ENCODE measurements around the gene TRIM72.
"Not testable (repeated sequence)": the region's sequence is repeated elsewhere in the genome, so short reads cannot be mapped to it uniquely, and the experiment has no call there.

Gene TRIM72

DNA sequence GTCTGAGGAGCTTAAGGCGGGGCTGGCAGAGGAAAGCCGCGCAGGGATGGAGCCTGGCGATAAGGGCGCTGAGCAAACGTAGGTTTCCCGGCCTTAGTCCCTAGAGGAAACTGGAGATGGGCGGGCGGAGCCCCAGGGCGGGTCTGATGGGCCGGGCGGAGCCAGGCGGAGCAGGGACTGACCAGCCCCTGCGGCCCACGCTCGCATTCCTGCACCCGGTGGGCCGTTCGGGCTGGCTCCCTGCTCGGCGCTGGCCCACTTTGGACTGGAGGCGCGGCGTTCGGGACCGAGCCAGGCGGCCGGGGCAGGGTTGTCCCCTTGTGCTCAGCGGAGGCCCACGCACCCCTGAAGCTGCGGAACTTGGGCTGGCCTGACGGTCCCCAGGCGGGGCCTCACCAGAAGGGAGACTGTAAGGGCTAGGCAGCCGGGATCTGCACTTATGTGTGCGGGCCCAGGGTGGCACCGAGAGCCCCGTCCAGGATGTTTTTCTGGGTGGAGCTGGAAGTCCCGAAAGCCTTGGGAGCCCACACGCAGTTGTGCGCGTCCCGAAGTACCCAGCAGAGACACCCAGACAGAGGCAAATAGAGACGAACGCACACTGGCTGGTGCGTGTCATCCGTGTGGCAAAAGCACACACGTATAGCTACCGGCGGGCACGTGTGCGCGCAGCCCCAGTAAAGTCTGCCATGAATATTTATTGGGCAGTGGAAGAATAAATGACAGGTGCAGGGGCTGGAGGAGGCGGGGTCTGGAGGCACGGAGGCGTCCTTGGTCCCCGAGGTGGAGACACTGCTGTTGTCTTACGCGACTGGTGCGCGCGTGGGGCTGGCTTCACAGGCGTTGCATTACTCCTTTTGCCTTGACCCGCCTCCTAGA lies 1.6 kb downstream of the TRIM72 start:
- no peak for DNase-seq (ENCODE audit: low read depth)

DNA sequence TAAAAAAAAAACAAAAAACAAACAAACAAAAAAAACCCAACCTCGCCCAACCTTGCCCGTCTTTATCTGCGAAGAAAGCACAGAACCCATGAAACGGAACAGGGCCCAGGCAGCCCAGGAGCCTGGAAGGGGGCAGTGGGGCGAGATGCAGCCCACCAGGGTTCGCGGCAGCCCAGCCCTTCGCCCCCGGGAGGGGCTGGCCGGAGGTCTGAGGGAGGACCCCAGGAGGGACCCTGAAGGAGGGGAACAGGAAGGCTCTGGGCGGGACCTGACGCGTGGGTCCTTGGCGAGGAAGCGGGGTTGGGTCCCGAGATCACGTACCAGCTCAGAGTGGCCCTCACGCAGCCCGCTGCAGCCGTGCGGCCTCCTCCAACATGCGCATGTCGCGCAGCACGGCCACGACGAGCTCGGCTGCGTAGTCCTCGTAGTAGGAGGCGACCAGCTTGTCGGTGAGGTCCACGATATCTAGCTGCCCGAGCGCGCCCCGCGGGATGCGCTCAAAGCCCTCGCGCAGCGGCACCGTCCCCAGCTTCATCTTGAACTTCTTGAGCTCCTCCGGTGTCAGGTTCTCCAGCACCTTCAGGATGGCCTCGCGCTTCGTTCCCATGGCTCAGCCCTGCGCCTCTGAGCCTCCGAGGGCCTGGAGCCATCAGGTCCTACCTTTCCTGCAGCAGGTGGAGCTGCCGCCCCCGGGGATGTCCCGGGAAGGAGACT lies 2.7 kb downstream of the TRIM72 start, which contains the start of gene PYDC1:
Gene PYDC1 (minus strand): TSS at position 714 of the 714 bp plus-strand sequence. CDS start 107 bp downstream, at position 607.
- no peak for DNase-seq (ENCODE audit: low read depth)

DNA sequence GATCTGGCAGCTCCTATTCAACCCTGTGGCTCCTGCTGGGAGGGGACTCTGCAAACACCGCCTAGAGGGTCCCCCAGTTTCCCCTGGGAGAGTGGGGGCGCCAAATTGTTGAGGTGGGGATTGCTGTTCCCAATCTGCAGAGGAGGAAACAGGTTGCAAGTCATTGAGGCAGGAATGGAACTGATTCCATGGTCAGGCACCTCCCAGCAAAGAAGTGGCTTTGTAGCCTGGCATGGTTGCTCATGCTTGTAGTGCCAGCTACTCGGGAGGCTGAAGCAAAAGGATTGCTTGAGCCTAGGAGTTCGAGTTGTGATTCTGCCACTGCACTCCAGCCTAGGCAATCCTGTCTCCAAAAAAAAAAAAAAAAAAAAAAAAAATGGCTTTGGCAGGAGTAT lies 3.2 kb downstream of the TRIM72 start:
- DNase-seq (ENCODE audit: low read depth) = no peak

DNA sequence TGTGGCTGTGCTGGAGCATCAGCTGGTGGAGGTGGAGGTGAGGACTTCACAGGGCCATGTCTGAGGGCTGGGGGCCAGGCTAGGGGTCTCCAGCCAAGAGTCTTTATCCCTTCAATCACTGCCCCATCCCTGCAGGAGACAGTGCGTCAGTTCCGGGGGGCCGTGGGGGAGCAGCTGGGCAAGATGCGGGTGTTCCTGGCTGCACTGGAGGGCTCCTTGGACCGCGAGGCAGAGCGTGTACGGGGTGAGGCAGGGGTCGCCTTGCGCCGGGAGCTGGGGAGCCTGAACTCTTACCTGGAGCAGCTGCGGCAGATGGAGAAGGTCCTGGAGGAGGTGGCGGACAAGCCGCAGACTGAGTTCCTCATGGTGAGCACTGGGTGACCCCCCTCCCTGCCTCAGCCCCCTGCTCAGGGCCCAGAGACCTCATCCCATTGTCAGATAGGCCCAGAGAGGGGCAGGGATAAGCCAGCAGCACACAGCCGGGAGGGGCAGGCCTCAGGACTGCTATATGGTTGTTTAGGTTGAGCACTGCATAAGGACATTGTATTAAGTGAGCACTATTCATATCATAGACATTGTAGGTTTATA lies 5.3 kb downstream of the TRIM72 start:
- DNase-seq (ENCODE audit: low read depth) = no peak

DNA sequence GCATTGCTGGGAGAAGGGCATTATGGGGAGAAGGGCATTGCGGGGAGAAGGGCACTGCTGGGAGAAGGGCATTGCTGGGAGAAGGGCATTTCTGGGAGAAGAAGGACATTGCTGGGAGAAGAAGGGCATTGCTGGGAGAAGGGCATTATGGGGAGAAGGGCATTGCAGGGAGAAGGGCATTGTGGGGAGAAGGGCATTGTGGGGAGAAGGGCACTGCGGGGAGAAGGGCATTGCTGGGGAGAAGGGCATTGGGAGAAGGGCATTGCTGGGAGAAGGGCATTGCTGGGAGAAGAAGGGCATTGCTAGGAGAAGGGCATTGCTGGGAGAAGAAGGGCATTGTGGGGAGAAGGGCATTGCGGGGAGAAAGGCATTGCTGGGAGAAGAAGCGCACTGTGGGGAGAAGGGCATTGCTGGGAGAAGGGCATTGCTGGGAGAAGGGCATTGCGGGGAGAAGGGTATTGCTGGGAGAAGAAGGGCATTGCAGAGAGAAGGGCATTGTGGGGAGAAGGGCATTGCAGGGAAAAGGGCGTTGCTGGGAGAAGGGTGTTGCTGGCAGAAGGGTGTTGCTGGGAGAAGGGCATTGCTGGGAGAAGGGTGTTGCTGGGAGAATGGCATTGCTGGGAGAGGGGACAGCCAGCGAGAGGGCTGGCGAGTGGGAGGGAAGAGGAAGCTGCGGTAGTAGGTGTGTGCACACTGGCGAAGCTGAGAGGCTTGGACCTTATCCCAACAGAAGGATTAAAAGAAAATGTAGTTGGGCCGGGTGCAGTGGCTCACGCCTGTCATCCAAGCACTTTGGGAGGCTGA lies 7.6 kb downstream of the TRIM72 start:
- DNase-seq (ENCODE audit: low read depth) = no peak

DNA sequence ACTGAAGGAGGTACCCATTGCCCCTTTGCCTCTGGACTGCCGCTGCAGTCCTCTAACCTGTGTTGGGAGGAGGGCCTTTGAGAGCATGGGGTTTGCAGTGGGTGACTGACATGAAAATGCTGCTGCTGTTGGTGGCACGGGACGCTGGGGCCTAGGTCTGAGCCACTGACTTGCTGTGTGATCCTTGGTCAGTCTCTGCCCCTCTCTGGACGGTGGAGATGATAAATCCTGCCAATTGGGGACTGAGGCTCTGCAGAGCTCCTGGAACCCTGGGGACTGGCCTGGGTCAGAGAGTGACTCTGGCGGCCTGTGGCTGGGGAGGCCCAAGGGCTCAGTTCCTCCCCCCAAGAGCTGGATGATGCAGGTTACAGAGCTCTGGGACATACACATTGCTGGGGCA lies 9.1 kb downstream of the TRIM72 start:
- DNase-seq (ENCODE audit: low read depth) = no peak

DNA sequence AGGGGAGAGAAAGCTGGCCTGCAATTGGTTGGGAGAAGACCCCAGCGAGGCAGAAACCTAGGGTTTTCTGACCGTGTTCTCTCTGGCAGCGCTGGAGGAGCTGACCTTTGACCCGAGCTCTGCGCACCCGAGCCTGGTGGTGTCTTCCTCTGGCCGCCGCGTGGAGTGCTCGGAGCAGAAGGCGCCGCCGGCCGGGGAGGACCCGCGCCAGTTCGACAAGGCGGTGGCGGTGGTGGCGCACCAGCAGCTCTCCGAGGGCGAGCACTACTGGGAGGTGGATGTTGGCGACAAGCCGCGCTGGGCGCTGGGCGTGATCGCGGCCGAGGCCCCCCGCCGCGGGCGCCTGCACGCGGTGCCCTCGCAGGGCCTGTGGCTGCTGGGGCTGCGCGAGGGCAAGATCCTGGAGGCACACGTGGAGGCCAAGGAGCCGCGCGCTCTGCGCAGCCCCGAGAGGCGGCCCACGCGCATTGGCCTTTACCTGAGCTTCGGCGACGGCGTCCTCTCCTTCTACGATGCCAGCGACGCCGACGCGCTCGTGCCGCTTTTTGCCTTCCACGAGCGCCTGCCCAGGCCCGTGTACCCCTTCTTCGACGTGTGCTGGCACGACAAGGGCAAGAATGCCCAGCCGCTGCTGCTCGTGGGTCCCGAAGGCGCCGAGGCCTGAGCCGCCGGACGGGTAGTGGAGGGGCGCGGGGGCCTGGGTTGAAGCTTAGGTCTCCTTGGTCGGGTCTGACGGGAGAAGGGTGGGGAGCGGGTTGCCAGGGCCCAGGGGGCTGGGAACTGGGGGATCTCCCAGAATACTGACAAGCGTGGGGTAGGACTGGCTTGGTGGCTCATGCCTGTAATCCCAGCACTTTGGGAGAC lies 10.4 kb downstream of the TRIM72 start:
- DNase-seq (ENCODE audit: low read depth) = no peak

DNA sequence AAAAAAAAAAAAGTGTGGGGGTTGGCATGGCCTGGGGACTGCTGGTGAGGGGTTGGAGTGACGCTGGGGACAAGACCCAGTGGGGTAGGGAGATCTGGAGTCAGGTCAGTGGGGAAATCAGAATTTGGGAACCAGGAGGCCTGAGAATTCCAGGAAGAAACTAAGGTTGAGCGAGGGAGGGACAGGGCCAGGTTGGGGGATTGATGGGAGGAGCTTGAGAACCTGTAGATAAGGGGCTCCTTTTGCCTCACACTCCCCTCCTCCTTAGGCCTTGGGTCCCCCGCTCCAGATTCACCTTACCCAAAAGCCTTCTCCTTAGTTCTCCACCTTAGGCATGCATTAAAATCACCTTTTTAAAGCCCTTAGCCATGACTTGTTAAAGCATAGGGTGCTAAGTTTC lies 11.3 kb downstream of the TRIM72 start:
- no peak for DNase-seq (ENCODE audit: low read depth)

DNA sequence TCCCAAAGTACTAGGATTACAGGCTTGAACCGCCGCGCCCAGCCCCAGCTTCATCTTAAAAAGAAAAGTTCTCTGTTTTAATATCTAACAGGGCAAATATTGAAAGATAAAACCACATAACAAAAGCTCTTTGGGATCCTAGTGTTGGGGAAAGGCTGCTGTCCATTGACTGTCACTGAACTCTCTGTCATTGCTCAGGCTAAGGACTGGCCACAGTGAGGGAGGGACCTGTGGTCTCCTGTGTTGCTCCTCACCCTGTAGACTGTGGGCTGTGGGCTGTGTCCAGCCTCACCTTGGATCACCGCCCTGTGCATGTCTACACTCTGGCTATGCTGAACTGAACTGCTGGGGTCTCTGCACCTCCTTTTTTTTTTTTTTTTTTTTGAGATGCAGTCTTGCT lies 14.3 kb downstream of the TRIM72 start:
- no peak for DNase-seq (ENCODE audit: low read depth)

DNA sequence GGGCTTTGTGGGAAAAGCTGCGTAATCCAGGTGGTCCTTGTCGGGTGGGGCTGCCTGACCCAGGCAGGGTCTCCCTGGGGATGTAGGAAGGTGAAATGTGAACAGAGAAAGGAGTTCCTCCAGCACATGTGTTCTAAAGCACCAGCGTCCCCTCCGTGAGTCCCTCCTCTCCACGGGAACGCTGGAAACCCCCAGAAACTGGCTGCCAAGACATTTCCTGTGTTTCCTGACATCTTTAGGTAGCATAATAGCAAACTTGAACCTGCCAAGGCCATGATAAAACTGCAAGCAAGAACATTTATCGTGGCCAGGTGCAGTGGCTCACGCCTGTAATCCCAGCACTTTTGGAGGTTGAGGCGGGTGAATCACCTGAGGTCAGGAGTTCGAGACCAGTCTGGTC lies 15.6 kb downstream of the TRIM72 start:
- no peak for DNase-seq (ENCODE audit: low read depth)

DNA sequence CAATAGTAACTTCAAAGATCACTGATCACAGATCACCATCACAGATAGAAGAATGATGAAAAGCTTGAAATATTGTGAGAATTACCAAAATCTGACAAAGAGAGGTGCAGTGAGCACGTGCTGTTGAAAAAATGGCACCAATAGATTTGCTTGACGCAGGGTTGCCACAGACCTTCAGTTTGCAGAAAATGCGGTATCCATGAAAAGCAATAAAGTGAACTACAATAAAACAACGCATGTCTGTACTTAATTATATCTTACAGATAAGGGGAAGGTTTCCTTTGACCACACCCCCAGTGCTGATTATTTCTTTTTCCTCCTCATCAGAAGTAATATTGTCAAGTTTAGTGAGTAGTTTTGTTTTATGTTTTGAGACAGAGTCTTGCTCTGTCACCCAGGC lies 24.1 kb downstream of the TRIM72 start:
- DNase-seq (ENCODE audit: low read depth) = no peak

DNA sequence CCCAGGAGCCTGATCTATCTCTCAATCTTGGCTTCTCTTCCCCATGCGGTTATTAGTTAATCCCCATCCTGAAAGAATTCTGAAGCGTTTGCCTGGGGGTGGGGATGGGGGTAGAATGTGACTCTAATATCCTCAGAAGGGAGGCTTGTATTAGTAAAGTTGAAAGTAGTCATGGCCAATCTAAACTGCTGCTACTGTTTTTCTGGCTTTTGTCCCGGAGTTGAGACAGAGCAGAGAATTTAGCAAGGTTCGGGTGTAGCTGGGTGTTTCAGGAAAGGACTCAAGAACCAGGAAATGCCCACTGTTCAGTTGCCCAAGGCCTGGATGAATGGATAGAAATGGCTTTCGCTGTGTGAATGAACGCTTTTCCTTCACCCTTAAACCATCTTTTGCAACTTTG lies 28.3 kb downstream of the TRIM72 start:
- no peak for DNase-seq (ENCODE audit: low read depth)

DNA sequence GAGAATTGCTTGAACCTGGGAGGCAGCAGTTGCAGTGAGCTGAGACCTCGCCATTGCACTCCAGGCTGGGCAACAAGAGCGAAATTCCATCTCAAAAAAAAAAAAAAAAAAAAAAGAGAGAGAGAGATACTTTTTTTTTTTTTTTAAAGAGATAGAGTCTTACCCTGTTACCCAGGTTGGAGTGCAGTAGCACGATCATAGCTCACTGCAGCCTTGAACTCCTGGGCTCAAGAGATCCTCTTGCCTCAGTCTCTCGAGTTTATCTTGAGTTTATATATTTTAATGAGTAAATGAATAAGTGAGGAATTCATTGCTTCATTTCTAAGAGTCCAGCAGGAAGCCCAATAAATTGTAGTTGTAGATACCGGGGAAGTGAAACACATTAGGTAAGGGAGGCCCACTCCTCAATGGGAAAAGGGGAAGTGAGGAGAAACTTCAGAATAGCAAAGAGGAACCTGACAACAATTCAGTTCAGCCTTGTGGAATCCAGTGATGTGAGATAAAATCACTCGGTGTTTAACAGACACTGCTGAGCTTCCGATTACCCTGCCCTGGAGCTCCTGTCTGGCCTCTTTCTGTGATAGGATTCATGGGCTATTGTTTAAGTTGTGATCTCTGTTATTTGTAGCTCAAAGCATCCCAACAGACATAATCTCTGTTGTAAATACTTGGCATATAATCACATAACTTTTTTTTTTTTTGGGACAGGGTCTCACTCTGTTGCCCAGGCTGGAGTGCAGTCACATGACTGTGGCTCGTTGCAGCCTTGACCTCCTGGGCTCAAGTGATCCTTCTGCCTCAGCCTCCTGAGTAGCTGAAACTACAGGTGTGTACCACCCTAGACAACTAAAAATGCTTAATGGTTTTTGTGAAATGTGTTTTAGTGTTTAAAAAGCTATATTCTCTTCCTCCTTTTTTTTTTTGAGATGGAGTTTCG lies 30.1 kb downstream of the TRIM72 start:
- no peak for DNase-seq (ENCODE audit: low read depth)

DNA sequence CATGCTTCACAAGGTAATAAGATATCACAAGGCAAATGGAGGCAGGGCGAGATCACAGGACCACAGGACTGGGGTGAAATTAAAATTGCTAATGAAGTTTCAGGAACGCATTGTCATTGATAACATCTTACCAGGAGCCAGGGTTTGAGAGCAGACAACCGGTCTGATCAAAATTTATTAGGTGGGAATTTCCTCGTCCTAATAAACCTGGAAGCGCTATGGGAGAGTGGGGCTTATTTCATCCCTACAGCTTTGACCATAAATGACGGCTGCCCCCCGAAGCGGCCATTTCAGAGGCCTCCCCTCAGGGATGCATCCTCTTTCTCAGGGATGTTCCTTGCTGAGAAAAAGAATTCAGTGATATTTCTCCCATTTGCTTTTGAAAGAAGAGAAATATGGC lies 31.7 kb downstream of the TRIM72 start:
- not testable (repeated sequence) for DNase-seq (ENCODE audit: low read depth)

DNA sequence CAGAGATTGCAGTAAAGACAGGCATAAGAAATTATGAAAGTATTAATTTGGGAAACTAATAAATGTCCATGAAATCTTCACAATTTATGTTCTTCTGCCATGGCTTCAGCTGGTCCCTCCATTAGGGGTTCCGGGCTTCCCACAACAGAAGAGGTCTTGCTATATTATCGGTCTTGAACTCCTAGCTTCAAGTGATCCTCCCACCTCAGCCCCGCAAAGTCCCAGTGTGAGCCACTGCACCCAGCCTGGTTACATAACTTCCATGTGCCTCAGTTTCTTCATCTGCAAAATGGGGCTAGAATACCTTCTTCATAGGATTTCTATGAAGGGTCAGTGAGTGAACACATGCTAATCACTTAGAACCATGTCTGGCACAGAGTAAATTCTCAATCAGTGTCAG lies 32.4 kb downstream of the TRIM72 start:
- no peak for DNase-seq (ENCODE audit: low read depth)

DNA sequence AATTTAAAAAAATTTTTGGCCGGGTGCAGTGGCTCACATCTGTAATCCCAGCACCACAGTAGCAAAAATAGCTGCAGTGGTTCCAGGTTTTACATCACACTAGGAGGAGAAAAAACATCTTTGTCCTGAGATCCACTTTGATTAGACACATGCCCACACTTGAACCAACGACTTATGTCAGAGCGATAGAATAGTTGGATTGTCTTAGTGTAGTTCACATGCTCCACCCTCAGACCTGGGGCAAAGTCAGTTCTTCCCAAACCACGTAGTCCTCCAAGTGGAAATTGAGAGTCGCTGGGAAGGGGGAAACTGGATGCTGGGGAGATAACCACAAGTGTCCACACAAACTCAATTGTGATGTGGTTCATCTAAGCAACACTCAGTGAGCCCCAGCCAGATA lies 34.4 kb downstream of the TRIM72 start:
- no peak for DNase-seq (ENCODE audit: low read depth)

DNA sequence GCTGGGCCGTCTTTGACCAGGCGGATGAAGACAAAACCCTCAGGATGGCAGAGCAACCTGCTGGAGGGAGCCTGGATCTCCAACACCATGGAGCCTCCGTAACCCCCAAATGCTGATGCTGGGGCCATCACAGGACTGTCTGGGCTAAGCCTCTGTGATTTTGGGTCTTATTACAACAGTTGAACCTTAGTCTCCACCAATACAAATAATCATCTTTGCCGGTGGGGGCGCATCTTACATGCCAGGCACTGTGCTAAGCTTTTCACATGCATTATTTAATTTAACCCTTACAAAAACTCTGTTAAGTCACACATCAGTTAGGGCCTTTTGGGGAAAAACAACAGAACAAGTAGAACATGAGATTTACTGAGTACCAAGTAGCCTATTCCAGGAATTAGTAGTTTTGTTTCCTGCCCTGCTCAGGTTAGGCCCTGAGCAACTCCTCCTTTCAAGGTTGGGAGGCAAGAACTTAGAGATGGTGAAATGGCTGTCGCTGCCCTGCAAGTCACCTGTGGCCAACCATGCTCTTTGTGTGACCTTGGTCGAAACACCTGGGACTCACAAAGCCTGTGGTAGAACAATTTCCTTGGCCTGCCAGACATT lies 37.0 kb downstream of the TRIM72 start:
- no peak for DNase-seq (ENCODE audit: low read depth)

DNA sequence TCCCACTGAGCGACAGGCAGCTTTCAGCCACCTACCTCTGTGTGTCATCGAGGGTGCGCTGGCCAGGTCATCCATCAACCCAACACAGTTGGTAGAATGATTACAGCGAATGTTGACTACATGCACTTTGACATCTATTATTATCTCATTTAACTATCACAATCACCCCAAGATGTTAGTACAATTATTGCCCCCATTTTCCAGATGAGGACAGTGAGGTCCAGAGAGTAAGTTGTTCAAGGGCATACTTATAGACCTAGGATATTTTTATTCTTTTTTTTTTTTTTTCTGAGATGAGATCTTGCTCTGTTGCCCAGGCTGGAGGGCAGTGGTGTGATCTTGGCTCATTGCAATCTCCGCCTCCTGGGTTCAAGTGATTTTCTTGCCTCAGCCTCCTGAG lies 37.5 kb downstream of the TRIM72 start:
- no peak for DNase-seq (ENCODE audit: low read depth)

DNA sequence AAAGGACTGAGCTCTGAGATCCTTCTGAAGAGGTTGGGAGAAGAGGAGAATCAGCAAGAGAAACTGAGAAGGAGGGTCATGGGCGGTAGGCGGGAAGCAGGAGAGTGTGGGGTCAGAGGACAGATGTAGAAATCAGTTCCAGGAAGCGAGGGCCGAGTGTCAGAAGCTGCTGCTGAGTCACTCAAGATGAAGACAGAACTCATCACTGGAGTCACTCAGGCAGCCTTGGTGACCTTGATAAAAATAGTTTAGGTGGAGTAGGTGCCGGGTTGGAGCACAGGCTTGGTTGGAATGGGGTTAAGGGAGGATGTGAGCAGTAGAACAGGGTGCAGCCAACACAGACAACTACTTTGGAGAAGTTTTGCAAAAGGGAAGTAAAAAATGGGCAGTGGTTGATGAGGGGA lies 39.7 kb downstream of the TRIM72 start:
- no peak for DNase-seq (ENCODE audit: low read depth)

DNA sequence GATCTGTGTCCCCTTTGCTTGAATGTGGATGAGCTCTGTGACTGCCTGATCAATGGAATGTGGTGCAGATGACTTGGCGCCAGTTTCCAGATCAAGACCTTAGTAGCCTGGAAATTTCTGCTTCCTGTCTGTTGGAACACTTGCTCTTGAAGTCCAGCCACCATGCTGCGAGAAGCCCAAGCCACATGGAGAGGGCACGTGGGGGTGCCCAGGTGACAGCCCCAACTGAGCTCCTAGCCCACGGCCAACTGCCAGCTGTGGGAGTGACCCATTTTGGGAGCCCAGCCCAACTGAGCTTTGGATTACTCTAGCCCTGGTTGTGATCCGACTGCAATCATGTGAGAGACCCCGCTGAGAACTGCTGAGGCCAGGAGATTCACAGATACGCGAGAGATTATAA lies 42.5 kb downstream of the TRIM72 start:
- no peak for DNase-seq (ENCODE audit: low read depth)
